Measurements from ENCODE around the gene HJURP. TPM values are rescaled to one million over a fixed set of nuclear protein-coding genes. Genes with fewer than 3 reads are reported as not detected.

HJURP gene
- total RNA-seq, 1 donor from 2014 or later: 109 TPM

DNA sequence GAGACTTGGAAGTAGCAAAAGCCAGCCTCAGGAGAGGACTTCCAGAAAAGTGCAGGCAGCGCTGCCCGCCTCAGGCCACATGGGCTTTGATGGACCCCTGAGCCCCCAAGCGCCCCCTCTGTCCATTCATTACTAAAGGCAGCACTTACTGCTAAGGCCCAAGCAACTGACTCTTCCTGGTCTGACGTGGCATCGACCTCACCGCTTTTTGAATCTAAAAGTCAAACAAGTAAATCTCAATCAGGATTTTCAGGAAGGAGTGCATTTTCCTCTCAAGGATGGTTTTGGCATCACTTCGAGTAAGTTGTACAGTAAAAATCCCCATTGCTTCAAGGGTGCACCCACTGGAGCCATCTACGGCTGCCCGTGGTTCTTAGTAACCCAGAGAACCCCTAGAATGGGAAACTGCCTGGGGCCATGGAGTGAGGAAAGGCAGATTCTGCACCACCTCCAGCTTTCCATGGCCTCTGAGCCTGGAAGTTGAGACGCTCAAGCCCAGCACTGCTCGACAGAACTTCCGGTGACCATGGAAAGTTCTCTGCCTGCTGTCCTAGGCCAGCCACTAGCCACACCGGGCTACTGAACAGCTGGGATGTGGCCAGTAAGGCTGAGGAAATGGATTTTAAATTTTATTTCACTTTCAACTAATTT, 7.0 kb downstream of the HJURP start:
- Histone ChIP-seq H3K27ac (no peak overlapping the region), H3K79me2 (ENCODE audit: low read depth) (peaks cover 98% of the 10 kb centered on the region), H3K27me3 (no peaks in the 10 kb centered on the region), H4K20me1 (ENCODE audit: low read depth) (peaks cover 83% of the 10 kb centered on the region), H2AFZ (replicated peaks) (no peak overlapping the region), H3K9ac (no peak overlapping the region), H3K4me2 (no peak overlapping the region), H3K4me3 (no peak overlapping the region), H3K4me1 (peaks cover 18% of the 10 kb centered on the region), H3K36me3 (peaks cover 17% of the 10 kb centered on the region), H3F3A (ENCODE audit: low read depth) (no peaks in the 10 kb centered on the region), H3K9me3 (ENCODE audit: low read depth) (no peaks in the 10 kb centered on the region)
- H3K27me3 Mint-ChIP-seq (ENCODE audit: insufficient read depth, low read depth): peaks cover 2% of the 10 kb centered on the region
- H3K9me3 Mint-ChIP-seq: no peaks in the 10 kb centered on the region
- no peak overlapping the region for H3K27ac Mint-ChIP-seq
- TF ChIP-seq, protein P1, sequence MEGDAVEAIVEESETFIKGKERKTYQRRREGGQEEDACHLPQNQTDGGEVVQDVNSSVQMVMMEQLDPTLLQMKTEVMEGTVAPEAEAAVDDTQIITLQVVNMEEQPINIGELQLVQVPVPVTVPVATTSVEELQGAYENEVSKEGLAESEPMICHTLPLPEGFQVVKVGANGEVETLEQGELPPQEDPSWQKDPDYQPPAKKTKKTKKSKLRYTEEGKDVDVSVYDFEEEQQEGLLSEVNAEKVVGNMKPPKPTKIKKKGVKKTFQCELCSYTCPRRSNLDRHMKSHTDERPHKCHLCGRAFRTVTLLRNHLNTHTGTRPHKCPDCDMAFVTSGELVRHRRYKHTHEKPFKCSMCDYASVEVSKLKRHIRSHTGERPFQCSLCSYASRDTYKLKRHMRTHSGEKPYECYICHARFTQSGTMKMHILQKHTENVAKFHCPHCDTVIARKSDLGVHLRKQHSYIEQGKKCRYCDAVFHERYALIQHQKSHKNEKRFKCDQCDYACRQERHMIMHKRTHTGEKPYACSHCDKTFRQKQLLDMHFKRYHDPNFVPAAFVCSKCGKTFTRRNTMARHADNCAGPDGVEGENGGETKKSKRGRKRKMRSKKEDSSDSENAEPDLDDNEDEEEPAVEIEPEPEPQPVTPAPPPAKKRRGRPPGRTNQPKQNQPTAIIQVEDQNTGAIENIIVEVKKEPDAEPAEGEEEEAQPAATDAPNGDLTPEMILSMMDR (IDR thresholded peaks at IDR 0.05): no peak
- TF ChIP-seq EZH2phosphoT487 (IDR thresholded peaks at IDR 0.05) (no peak), EZH2 (IDR thresholded peaks at IDR 0.05) (no peak)
- peaks cover 7% of the 10 kb centered on the region for H3K4me1 Mint-ChIP-seq
- DNase-seq (ENCODE audit: low spot score): no peak
- H3K36me3 Mint-ChIP-seq: peaks cover 64% of the 10 kb centered on the region
- no peak overlapping the region for H3K4me3 Mint-ChIP-seq

DNA sequence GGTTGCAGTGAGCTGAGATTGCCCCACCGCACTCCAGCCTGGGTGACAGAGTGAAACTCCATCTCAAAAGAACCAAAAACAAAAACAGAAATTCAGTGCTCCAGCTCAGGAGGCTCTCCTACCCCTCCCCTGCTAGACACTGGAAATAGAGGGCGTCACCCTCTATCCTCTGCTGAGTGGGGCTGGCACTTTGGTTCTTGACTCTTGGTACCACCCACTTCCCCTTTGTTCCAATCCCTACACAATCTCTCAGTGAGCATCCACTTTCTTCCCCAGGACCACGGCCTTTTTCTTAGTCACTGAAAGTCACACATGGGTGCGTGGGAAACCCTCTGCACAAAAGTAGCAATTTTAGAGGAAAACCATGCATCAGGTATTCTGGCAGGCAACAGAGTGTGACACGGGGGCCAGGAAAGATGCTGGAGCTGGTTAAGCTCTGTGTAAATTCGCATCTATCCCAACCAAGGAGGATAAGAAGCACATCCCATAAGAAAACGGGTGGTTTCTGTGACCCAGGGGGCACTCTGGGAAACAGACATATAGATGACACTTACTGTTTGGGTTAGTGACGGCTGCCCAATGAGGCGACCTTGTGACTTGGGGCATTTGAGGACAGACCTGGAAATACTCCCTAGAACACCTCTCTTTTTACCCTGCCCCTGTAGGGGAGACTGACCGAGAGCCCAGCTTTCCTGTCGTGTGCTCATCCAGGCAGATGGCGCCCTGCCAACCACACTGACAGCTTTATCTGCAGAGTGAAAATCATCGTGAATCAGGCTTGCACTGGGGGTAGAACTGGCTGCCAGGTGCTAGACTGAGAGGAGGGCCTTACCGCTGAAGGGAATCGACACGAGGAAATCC, 7.7 kb downstream of the HJURP start:
- Mint-ChIP-seq H3K4me1 (peaks cover 2% of the 10 kb centered on the region), H3K4me3 (no peak overlapping the region), H3K9me3 (no peaks in the 10 kb centered on the region), H3K36me3 (peaks cover 65% of the 10 kb centered on the region), H3K27me3 (ENCODE audit: insufficient read depth, low read depth) (peaks cover 2% of the 10 kb centered on the region), H3K27ac (no peak overlapping the region)
- TF ChIP-seq, protein P1 (IDR thresholded peaks at IDR 0.05): no peak
- TF ChIP-seq EZH2phosphoT487 (IDR thresholded peaks at IDR 0.05) (no peak), EZH2 (IDR thresholded peaks at IDR 0.05) (no peak)
- Histone ChIP-seq H3K4me1 (peaks cover 10% of the 10 kb centered on the region), H4K20me1 (ENCODE audit: low read depth) (peaks cover 82% of the 10 kb centered on the region), H3K79me2 (ENCODE audit: low read depth) (peaks cover 98% of the 10 kb centered on the region), H3K4me2 (no peak overlapping the region), H3K9me3 (ENCODE audit: low read depth) (no peaks in the 10 kb centered on the region), H3K9ac (no peak overlapping the region), H2AFZ (replicated peaks) (no peak overlapping the region), H3K27me3 (no peaks in the 10 kb centered on the region), H3F3A (ENCODE audit: low read depth) (no peaks in the 10 kb centered on the region), H3K4me3 (no peak overlapping the region), H3K36me3 (peaks cover 14% of the 10 kb centered on the region), H3K27ac (no peak overlapping the region)
- DNase-seq (ENCODE audit: low spot score): no peak

DNA sequence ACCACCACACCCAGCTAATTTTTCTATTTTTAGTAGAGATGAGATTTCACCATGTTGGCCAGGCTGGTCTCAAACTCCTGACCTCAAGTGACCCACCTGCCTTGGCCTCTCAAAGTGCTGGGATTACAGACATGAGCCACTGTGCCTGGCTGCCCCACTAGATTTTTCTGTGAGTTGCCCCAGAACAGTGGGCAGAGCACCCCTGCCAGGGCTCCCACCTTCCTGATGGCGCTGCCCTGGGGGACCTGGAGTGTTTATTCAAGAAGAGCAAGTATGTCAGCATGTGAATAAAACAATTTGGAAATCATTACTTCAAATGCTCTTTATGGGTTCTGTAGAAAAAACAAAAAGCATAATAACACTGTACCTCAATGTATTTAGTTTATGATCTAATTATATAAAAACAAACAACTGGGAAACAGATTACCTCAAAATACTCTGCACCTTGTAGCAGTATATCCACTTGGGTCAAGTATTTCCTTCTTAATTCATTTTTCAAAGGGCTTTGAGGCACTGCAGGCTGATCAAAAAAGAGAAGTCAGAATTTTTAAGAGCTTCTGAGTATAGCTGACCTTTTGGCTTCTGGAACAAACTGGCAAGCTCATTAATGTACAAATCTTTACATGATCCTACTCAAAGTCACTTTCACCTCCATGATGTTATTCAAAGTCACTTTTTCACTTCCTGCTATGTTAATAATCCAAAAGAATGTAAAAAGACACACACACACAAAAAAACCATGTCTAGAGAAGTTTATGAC, 8.9 kb downstream of the HJURP start:
- H3K9ac ChIP-seq: no peak overlapping the region
- H3K79me2 ChIP-seq (ENCODE audit: low read depth): peaks cover 98% of the 10 kb centered on the region
- H3K27ac Mint-ChIP-seq: no peak overlapping the region
- no peaks in the 10 kb centered on the region for H3K9me3 ChIP-seq (ENCODE audit: low read depth)
- no peaks in the 10 kb centered on the region for H3K4me1 Mint-ChIP-seq
- H3K4me3 Mint-ChIP-seq: no peak overlapping the region
- no peaks in the 10 kb centered on the region for H3F3A ChIP-seq (ENCODE audit: low read depth)
- no peak overlapping the region for H2AFZ ChIP-seq (replicated peaks)
- no peak overlapping the region for H3K27ac ChIP-seq
- peaks cover 68% of the 10 kb centered on the region for H3K36me3 Mint-ChIP-seq
- peaks cover 2% of the 10 kb centered on the region for H3K27me3 Mint-ChIP-seq (ENCODE audit: insufficient read depth, low read depth)
- peaks cover 82% of the 10 kb centered on the region for H4K20me1 ChIP-seq (ENCODE audit: low read depth)
- no peaks in the 10 kb centered on the region for H3K9me3 Mint-ChIP-seq
- H3K36me3 ChIP-seq: peaks cover 16% of the 10 kb centered on the region
- no peaks in the 10 kb centered on the region for H3K27me3 ChIP-seq
- no peak overlapping the region for H3K4me3 ChIP-seq
- DNase-seq (ENCODE audit: low spot score): no peak
- peaks cover under 1% of the 10 kb centered on the region for H3K4me1 ChIP-seq
- TF ChIP-seq, protein P1 (IDR thresholded peaks at IDR 0.05): no peak
- TF ChIP-seq EZH2phosphoT487 (IDR thresholded peaks at IDR 0.05) (no peak), EZH2 (IDR thresholded peaks at IDR 0.05) (no peak)
- H3K4me2 ChIP-seq: no peak overlapping the region

All from neural progenitor cell (in vitro differentiated cells).